ENCODE data around the gene SPRN.

Gene SPRN

GRCh38 chr10:133465191-133465949, 40.9 kb upstream of the SPRN start:
- no peak for TF ChIP-seq CTCF (IDR thresholded peaks at IDR 0.05)

- no peak for TF ChIP-seq CTCF (IDR thresholded peaks at IDR 0.05)
Measured at GRCh38 chr10:133464582-133465031, 40.2 kb upstream of the SPRN start.

GRCh38 chr10:133462512-133463305, 38.3 kb upstream of the SPRN start:
- no peak for TF ChIP-seq CTCF (IDR thresholded peaks at IDR 0.05)

- TF ChIP-seq CTCF (IDR thresholded peaks at IDR 0.05) = no peak
Measured at GRCh38 chr10:133461841-133462240, 37.4 kb upstream of the SPRN start.

- no peak for TF ChIP-seq CTCF (IDR thresholded peaks at IDR 0.05)
Measured at GRCh38 chr10:133461027-133461426, 36.6 kb upstream of the SPRN start.

- TF ChIP-seq CTCF (IDR thresholded peaks at IDR 0.05) = no peak
Measured at GRCh38 chr10:133460208-133460769, 35.9 kb upstream of the SPRN start.

GRCh38 chr10:133459454-133460207, 35.2 kb upstream of the SPRN start:
- TF ChIP-seq CTCF (IDR thresholded peaks at IDR 0.05) = no peak
